CD4-positive, alpha-beta T cell (primary cell): ENCODE measurements around the gene SRPK2. TPM values are rescaled to one million over a fixed set of nuclear protein-coding genes. Genes with fewer than 3 reads are reported as not detected.
"Not testable (repeated sequence)": the region's sequence is repeated elsewhere in the genome, so short reads cannot be mapped to it uniquely, and the experiment has no call there.

Source experiments
- ATAC-seq: fragments of 200-7000 bp; cut with Tn5 transposase; one replicate; pipeline ENCODE4 v1.10.0; 2022; ENCODE audit warnings: mild to moderate bottlenecking; ENCODE audit not compliant: poor library complexity
- CTCF ChIA-PET: fragments of 350-600 bp; sonication (Branson Sonifier 250); formaldehyde crosslinking; loops from one replicate; lab custom pipeline; 2021; ENCODE audit warnings: antibody characterized with exemption, inconsistent platforms; lab: Charles Lee
- POLR2A ChIA-PET: fragments of 350-600 bp; sonication (Branson Sonifier 250); formaldehyde crosslinking; loops from one replicate; lab custom pipeline; 2021; ENCODE audit warnings: antibody characterized with exemption, inconsistent platforms; lab: Charles Lee
- DNase-seq, 14 experiments: peaks; one replicate each; pipeline ENCODE4 v3.0.0-alpha.2; 2013 to 2020; ENCODE audit warnings: mixed read lengths in 2 of 14
- H3K27ac ChIP-seq, 2 donors: one replicate each; pipeline versions ENCODE4 v1.5.1 to v1.7.0; 2013; ENCODE audit warnings: low read length in 2 of 2, low read depth in 1 of 2, mild to moderate bottlenecking in 1 of 2
- H3K27me3 ChIP-seq, 2 experiments: 1 replicate in 1 of 2; 2 replicates in 1 of 2; pipeline versions ENCODE4 v1.6.1 to v1.7.0; 2013; ENCODE audit warnings: low read length in 2 of 2, control low read depth in 1 of 2, mild to moderate bottlenecking in 1 of 2, moderate library complexity in 1 of 2; ENCODE audit not compliant: insufficient read depth in 2 of 2, control insufficient read depth in 1 of 2
- H3K36me3 ChIP-seq: one replicate; pipeline ENCODE4 v1.6.1; 2013; ENCODE audit warnings: low read length, control low read depth; ENCODE audit not compliant: insufficient read depth
- H3K4me1 ChIP-seq: one replicate; pipeline ENCODE4 v1.6.1; 2013; ENCODE audit warnings: low read length, control low read depth; ENCODE audit not compliant: insufficient read depth
- H3K4me3 ChIP-seq: one replicate; pipeline ENCODE4 v1.5.1; 2013; ENCODE audit warnings: mild to moderate bottlenecking, low read length, moderate library complexity
- H3K9me3 ChIP-seq, 2 experiments: 1 replicate in 1 of 2; 2 replicates in 1 of 2; pipeline versions ENCODE4 v1.6.1 to v1.7.0; 2013; ENCODE audit warnings: low read length in 2 of 2, mild to moderate bottlenecking in 2 of 2, control low read depth in 1 of 2, moderate library complexity in 1 of 2; ENCODE audit not compliant: control insufficient read depth in 1 of 2, insufficient read depth in 1 of 2
- H3K27ac Mint-ChIP-seq: one replicate; pipeline ENCODE4 v1.8.0; 2020; ENCODE audit warnings: mixed read lengths
- H3K27me3 Mint-ChIP-seq: one replicate; pipeline ENCODE4 v1.8.0; 2021; ENCODE audit warnings: mixed read lengths
- H3K36me3 Mint-ChIP-seq: one replicate; pipeline ENCODE4 v1.8.0; 2021; ENCODE audit warnings: low read depth, mixed read lengths
- H3K4me1 Mint-ChIP-seq: one replicate; pipeline ENCODE4 v1.8.0; 2021; ENCODE audit warnings: low read depth, mixed read lengths
- H3K4me3 Mint-ChIP-seq: one replicate; pipeline ENCODE4 v1.8.0; 2020; ENCODE audit warnings: mild to moderate bottlenecking, mixed read lengths
- H3K9me3 Mint-ChIP-seq: one replicate; pipeline ENCODE4 v1.8.0; 2020; ENCODE audit warnings: mixed read lengths
- intact Hi-C, 2 experiments: fragments of 100-400 bp; cut with DNase I in 1 of 2; cut with micrococcal nuclease in 1 of 2; formaldehyde crosslinking; loops; one replicate each; pipeline versions ENCODE4 v1.15.1 to v1.9.0; 2023 to 2025; cut with DNase I, micrococcal nuclease
- total RNA-seq, 174 experiments: library from RNA in 2 of 174; stranded (reverse) in 2 of 174; gene quantifications; one replicate each; pipeline ENCODE4 v1.2.3 and lab custom pipeline; 2021 to 2026
- TF ChIP-seq, protein P1 (sequence below): fragments of 200-600 bp; IDR thresholded peaks from one replicate; pipeline ENCODE4 v1.8.0; 2022; ENCODE audit warnings: antibody characterized with exemption, mild to moderate bottlenecking

SRPK2 gene
- total RNA-seq, 2 experiments from 2014 or later = 39.9 to 40.9 TPM

DNA sequence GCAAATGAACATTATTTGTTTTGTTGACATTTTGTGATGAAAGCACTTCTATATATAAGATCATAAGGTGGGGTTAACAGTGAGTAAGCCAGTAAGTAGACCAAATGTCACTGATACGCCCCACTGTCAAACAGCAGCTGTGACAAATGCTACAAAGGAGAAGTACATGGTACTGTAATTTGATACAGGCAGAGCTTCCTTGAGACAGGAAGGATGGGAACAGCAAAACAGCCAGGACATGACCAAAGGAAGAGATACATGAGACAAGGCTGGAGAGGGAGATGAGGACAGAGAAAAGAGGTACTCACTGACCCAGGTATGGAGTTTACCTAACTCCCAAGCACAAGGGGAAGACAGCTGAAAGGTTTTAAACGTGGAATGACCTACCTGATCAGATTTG, 127.0 kb downstream of the SRPK2 start:
- DNase-seq = no peak
- ATAC-seq = no peak
- POLR2A ChIA-PET = no interaction called here
- Mint-ChIP-seq H3K27me3 (no peaks in the 10 kb centered on the region), H3K4me3 (no peak overlapping the region), H3K27ac (no peak overlapping the region), H3K9me3 (no peaks in the 10 kb centered on the region), H3K36me3 (peaks cover 31% of the 10 kb centered on the region), H3K4me1 (peaks cover 77% of the 10 kb centered on the region)
- TF ChIP-seq, protein P1, sequence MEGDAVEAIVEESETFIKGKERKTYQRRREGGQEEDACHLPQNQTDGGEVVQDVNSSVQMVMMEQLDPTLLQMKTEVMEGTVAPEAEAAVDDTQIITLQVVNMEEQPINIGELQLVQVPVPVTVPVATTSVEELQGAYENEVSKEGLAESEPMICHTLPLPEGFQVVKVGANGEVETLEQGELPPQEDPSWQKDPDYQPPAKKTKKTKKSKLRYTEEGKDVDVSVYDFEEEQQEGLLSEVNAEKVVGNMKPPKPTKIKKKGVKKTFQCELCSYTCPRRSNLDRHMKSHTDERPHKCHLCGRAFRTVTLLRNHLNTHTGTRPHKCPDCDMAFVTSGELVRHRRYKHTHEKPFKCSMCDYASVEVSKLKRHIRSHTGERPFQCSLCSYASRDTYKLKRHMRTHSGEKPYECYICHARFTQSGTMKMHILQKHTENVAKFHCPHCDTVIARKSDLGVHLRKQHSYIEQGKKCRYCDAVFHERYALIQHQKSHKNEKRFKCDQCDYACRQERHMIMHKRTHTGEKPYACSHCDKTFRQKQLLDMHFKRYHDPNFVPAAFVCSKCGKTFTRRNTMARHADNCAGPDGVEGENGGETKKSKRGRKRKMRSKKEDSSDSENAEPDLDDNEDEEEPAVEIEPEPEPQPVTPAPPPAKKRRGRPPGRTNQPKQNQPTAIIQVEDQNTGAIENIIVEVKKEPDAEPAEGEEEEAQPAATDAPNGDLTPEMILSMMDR = no peak
- CTCF ChIA-PET = interaction anchor here (0.6 to 1.2 kb wide), 2 partner anchors 22 to 177 kb away, joined by 3 read pairs; no protein-coding TSS in a partner anchor
- no peaks in the 10 kb centered on the region for H3K27me3 ChIP-seq
- peaks cover 7% of the 10 kb centered on the region for H3K4me1 ChIP-seq
- intact Hi-C loops = no loop called here
- H3K9me3 ChIP-seq = no peaks in the 10 kb centered on the region
- H3K27ac ChIP-seq = no peak overlapping the region
- no peaks in the 10 kb centered on the region for H3K36me3 ChIP-seq
- H3K4me3 ChIP-seq = no peak overlapping the region

DNA sequence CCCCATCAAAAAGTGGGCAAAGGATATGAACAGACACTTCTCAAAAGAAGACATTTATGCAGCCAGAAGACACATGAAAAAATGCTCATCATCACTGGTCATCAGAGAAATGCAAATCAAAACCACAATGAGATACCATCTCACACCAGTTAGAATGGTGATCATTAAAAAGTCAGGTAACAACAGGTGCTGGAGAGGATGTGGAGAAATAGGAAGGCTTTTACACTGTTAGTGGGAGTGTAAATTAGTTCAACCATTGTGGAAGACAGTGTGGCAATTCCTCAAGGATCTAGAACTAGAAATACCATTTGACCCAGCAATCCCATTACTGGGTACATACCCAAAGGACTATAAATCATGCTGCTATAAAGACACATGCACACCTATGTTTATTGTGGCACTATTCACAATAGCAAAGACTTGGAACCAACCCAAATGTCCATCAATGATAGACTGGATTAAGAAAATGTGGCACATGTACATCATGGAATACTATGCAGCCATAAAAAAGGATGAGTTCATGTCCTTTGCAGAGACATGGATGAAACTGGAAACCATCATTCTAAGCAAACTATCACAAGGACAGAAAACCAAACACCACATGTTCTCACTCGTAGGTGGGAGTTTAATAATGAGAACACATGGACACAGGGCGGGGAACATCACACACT, 128.4 kb downstream of the SRPK2 start:
- H3K27me3 ChIP-seq, H3K27ac Mint-ChIP-seq, CTCF ChIA-PET, H3K9me3 Mint-ChIP-seq, POLR2A ChIA-PET, intact Hi-C loops, H3K9me3 ChIP-seq, H3K27ac ChIP-seq, H3K27me3 Mint-ChIP-seq, H3K4me1 ChIP-seq, DNase-seq, H3K4me3 ChIP-seq, H3K36me3 ChIP-seq, ATAC-seq, H3K4me3 Mint-ChIP-seq: not testable (repeated sequence)
- Mint-ChIP-seq H3K36me3 (peaks cover 31% of the 10 kb centered on the region), H3K4me1 (peaks cover 73% of the 10 kb centered on the region)

DNA sequence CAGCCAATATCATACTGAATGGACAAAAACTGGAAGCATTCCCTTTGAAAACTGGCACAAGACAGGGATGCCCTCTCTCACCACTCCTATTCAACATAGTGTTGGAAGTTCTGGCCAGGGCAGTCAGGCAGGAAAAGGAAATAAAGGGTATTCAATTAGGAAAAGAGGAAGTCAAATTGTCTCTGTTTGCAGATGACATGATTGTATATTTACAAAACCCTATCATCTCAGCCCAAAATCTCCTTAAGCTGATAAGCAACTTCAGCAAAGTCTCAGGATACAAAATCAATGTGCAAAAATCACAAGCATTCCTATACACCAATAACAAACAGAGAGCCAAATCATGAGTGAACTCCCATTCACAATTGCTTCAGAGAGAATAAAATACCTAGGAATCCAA, 129.8 kb downstream of the SRPK2 start:
- POLR2A ChIA-PET, H3K27me3 Mint-ChIP-seq, H3K4me3 ChIP-seq, CTCF ChIA-PET, H3K9me3 ChIP-seq, H3K27me3 ChIP-seq, H3K4me1 ChIP-seq, ATAC-seq, intact Hi-C loops, H3K4me3 Mint-ChIP-seq, H3K27ac Mint-ChIP-seq, DNase-seq, H3K36me3 ChIP-seq, H3K27ac ChIP-seq, H3K9me3 Mint-ChIP-seq: not testable (repeated sequence)
- peaks cover 62% of the 10 kb centered on the region for H3K4me1 Mint-ChIP-seq
- H3K36me3 Mint-ChIP-seq = peaks cover 31% of the 10 kb centered on the region

DNA sequence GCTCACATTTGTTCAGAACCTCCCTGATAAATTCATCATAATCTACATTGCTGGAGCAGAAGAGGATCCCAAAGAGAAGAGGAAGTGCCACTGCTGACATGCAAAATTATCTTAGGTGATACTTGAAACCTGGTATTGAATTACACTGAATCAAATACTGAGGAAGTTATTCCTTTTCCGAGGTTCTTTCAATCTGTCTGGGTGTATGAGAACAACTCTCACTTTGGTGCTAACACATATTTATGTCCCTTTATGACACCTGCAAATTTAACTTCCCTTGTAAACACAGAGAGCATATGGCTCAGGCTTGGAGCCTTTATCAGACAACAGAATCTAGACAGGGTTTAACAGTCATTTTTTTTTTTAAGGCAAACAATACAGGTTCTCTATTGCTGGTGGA, 131.4 kb downstream of the SRPK2 start:
- intact Hi-C loops = loop anchor here in 1 of 2 experiments (1.0 kb wide), 1 partner anchor 9 kb away; no protein-coding TSS in a partner anchor
- no peaks in the 10 kb centered on the region for H3K27me3 ChIP-seq
- H3K36me3 ChIP-seq = no peaks in the 10 kb centered on the region
- Mint-ChIP-seq H3K9me3 (no peaks in the 10 kb centered on the region), H3K27me3 (no peaks in the 10 kb centered on the region), H3K4me1 (peaks cover 61% of the 10 kb centered on the region), H3K36me3 (peaks cover 31% of the 10 kb centered on the region), H3K4me3 (no peak overlapping the region), H3K27ac (no peak overlapping the region)
- H3K4me3 ChIP-seq = no peak overlapping the region
- H3K27ac ChIP-seq = no peak overlapping the region
- H3K4me1 ChIP-seq = peaks cover 7% of the 10 kb centered on the region
- no peaks in the 10 kb centered on the region for H3K9me3 ChIP-seq
- ChIA-PET CTCF (no interaction called here), POLR2A (no interaction called here)
- ATAC-seq (no peak), DNase-seq (no peak)
- TF ChIP-seq, protein P1 = no peak
